Stimulated activated naive CD4-positive, alpha-beta T cell treated with Interleukin-2 at 50 U/mL for 16 hours (primary cell): ENCODE data around the gene ZP2.
"Not testable (repeated sequence)": the region's sequence is repeated elsewhere in the genome, so short reads cannot be mapped to it uniquely, and the experiment has no call there.

Source experiments
- DNase-seq: peaks from one replicate; lab custom pipeline; 2025; lab: John Stamatoyannopoulos, UW

The ZP2 gene

DNA sequence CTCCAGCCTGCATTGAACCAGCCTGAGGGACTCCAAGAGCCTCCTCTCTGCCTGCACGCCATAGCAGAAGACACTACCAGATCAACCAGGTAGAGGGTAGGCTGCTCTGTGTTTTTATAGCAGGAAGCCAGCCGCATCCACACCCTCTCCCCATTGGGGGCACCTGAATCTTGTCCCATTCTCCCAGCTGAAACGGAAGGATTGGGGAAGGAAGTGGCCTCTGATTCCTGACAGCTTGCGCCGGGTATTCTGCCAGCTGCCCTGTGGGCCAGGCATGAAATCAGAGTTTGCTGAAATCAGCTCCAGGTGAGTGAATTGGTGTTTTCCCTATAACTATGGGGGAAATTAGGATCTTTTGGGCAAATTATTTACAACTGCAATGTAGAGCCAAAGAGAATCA, at the start of gene ZP2:
ZP2 (minus strand) TSS at position 89 of the 400 bp plus-strand sequence; CDS start at position 62, 27 bp downstream.
- DNase-seq, result no peak

DNA sequence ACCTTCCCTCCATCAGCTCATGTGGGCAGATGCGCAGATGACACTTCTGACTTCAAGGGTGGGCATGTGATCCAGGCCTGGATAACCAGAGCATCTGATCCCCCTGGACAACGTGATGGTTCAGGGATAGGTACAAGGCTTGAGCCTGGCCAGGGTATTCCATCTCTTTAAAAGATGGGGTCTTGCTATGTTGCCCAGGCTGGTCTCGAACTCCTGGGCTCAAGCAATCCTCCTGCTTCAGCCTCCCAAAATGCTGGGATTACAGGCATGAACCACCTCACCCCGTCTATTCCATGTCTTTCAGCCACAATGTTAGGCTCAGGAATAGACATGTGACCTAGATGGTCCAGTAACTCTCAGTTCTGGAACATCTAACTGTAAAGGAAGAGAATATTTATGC, 45.9 kb upstream of the ZP2 start:
- no peak for DNase-seq

DNA sequence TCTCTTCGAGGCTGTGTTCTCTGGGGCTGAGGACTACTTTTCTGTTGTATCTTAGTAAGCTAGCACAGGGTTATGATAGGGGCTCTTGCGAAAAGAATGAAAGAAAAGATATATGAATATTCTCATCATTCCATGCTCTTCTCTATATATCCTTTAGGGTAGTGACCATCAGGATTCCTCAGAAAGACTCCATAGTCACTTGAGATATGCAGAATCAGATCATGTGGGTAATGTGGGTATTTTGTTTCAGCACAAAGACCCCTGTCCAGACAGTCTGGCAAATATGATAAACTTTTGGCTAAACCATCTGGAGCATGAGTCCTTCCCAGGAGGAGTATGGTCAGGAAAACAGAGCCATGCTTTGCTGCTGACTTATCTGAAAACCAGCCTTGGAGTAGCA, 45.3 kb upstream of the ZP2 start:
- no peak for DNase-seq

DNA sequence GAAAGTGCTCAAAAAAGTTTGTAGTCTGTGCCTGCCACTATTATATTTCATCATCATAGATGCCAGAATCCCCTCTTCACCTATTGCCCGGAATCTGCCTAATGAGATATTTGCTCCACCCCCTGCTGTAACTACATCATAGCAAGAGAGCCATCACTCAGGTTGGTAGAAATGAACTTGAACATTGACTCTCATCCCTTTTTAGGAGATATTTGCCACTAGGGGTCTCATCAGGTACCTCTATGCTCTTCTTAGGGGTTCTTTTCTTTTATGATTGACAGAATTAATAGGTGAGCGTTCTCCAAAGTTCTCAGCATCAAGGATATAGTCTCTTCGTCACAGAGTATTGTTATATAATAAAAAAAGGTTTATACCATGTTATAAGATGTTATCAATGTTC, 42.1 kb upstream of the ZP2 start:
- no peak for DNase-seq

DNA sequence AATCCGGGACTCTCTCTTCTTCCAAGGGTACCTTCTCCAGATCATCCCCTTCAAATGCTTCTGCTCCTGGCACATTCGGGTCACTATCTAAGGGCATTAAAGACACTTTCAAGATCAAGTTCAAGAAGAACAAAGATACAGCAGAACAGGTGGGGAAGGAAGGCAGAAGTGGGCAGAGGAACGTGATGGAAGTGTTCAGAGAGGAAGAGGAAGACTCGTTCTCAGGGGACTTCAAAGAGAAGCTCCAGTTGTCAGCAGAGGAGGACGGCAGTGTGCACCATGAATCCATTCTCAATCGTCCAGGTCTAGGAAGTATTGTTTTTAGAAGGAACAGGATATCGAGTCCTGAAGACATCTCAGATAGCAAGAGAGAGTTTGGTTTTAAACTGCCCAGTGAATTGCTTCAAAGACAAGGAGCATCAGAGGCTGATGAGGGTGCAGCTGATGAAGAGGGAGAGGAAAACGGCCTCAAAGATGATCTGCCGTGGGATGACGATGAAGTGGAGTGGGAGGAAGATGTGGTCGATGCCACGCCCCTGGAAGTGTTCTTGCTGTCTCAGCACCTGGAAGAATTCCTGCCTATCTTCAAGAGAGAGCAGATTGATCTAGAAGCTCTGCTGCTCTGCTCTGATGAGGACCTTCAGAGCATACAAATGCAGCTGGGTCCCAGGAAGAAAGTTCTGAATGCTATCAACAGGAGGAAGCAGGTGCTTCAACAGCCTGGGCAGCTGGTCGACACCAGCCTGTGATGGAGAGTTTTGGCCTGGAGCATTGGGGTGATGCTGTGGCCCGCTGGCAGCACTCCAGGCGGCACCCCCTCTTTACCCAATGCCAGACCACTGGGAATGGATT, 38.9 kb upstream of the ZP2 start:
- no peak for DNase-seq

DNA sequence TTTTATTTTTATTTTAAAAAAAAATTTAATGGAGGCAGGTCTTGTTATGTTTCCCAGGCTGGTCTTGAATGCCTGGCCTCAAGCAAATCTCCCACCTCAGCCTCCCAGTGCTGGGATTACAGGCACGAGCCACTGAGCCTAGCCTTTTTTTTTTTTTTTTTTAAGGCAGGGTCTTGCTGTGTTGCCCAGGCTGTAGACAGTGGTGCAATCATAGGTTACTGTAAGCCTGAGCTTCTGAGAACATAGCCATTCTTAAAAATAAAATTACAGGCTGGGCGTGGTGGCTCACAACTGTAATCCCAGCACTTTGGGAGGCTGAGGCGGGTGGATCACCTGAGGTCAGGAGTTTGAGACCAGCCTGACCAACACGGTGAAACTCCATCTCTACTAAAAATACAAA, 36.8 kb upstream of the ZP2 start:
- not testable (repeated sequence) for DNase-seq

DNA sequence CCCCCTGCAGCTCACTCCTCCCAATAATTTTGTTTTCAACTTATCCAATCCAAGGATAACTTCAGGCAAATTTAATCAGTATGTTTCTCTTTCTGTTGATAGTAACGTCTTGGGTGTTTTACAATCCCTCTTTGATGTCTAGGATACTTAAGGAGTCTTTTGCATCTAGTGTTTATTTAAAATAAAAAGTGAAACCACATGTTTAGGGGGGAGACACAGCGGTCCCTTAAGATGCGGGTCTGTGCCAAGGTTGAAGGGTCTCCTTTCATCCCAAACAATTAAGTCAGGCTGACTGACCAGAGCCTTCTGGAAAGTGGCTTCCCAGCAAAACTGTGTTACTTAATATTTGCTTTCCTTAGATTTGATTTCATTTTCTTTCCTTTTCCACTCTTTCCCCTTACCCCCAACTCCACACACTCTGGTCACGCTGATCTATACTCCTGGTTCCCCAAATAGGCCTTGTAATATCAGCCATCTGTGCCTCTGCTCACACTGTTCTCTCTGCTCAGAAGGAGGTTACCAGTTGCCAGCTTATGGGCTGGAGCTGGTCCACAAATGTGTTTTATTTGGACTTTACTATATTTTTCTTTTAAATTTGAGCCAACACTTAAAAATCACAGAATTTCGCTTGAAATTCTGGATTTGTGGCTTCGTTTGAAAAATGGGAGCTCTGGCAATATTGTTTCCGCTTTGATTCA, 33.3 kb upstream of the ZP2 start:
- no peak for DNase-seq

DNA sequence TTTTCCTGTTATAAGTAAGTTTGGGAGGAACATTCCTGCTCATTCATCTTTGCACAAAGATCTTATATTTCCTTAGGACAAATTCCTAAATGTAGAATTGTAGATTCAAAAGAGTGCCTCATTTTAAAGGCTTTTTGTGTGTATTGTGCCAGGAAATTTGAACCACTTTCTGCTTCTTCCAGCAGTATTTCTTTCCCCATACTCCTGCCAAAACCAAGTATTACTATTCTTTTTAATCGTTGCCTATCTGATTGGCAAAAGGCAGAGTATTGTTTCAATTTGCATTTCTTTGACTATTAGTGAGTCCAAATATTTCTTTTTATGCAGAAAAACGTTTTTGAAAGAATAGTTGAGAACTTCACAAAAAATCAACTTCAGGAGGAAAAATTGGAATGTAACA, 31.4 kb upstream of the ZP2 start:
- no peak for DNase-seq

DNA sequence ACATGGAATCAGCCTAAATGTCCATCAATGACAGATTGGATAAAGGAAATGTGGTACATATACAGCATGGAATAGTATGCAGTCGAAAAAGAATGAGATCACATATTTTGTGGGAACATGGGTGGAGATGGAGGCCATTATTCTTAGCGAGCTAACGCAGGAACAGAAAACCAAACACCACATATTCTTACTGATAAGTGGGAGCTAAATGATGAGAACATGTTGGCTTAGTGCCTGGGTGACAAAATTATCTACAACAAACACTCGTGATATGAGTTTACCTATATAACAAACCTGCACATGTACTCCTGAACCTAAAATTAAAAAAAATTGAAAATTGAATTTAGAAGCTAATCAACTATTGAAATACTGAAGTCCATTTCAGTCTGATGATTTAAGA, 28.3 kb upstream of the ZP2 start:
- no peak for DNase-seq

DNA sequence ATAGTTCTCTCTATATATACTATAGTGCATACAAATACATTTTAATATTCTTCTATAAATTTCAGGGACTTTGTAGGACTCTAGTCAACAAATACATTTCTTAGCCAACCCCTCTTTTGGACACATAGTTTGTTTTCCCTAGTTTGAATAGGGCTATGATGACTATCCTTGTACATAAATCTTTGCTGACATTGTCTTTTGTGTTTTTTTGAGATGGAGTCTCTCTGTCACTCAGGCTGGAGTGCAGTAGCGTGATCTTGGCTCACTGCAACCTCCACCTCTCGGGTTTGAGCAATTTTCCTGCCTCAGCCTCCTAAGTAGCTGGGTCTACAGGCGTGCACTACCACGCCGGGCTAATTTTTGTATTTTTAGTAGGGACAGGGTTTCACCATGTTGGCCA, 25.5 kb upstream of the ZP2 start:
- DNase-seq, result no peak

DNA sequence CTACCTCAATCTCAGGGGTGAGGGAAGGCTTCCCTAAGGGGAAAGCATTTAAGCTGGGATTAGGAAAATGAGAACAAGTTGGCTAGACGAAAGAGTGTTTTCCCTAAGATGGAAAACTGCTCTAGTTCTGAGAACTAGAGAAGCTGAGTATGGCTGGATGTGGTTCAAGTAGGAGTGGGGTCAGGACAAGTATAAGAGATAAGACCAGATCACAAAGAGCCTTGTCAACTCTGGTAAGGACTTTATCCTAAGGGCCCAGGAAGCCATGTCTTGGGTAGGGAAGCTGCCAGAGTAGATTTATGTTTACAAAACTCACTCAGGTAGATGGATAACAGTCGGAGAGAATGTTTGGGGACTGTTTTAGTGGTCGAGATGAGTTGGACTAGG, 23.8 kb upstream of the ZP2 start:
- no peak for DNase-seq

DNA sequence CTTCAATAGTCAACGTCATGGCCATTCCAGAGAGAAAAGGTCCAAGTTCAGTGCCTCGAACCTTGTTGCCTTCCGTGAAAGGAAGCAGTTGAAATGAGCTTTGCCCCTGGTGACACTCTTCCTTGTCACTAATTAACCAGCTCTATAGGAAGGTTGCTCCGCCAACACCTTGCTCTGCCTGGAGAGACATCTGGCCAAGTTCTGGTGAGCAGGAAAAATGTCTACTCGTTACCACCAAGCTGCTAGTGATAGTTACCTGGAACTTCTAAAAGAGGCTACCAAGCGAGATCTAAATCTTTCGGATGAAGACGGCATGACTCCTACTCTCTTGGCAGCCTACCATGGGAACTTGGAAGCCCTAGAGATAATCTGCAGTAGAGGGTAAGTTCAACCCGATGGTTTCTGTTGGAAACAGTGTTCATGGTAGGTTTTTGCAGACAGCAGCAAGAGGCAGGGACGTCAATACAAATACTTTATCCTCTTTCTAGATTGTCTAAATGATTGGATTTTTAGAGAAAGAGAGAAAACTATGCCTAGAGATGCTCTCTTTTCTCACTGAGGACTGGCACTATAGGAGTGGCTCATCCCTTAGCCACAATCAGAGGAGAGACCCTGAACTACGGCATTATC, 22.3 kb upstream of the ZP2 start, which contains the start of gene ANKS4B:
ANKS4B (plus strand) TSS at position 179 of the 630 bp plus-strand sequence; CDS start at position 218, 39 bp downstream.
- no peak for DNase-seq

DNA sequence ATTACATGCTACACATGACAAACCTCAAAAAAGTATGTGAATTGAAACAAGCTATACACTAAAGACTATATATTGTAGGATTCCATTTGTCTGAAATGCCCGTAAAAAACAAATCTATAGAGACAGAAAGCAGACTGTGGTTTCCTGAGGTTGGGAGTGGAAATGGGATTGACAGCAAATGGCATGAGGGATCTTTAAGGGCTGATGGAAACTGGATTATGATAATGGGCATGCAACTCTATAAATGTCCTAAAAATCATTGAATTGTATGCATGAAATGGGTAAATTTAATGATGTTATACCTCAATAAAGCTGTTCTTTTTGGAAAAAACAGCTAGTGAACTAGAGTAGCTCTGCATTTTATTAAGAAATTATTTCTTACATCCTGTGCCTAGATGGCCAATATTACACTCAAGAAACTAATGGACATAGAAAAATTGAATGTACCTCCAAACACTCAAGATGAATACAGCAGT, 21.7 kb upstream of the ZP2 start:
- no peak for DNase-seq

DNA sequence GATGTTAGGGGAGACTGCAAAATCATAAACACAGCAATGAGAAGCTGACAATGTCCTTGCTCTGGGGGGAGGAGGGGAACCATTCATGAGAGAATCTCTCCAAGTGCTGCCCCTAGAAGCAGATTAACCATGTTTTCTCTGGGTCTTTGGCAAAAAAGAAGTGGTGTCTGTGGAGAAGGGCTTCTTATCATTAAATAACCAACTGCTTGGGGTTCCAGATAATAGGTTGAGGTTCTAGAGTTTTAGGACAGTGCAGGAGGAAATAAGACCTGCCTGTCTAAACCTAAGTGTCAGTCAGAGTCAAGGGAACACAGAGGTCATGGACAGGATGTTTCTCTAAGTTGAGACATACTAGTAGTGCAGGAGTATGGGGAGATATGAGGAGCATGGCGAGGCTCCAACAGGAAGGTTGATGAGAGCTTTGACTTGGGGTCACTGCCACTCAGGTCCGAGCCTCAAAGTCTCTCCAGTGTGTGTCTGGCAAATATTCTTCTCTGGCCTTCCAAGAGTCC, 17.0 kb upstream of the ZP2 start:
- no peak for DNase-seq

DNA sequence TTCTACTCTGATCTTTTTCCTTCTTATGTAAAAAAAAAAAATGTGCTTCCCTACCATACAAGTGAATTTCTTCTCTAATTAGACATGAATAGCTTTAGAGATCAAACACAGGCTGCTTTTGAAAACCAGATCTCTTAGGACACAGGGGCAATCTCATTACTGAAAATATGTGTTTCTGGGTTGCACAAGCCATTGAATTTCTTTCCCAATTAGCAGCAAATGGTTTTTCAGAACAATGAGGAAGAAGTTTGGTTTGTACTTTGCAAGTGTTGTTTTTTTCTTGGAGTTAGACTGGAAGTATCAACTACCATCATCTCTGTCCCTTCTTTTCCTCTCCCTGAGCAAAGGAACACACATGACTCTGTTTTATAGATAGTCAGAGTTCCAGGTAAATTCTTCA, 16.5 kb upstream of the ZP2 start:
- DNase-seq, result no peak

DNA sequence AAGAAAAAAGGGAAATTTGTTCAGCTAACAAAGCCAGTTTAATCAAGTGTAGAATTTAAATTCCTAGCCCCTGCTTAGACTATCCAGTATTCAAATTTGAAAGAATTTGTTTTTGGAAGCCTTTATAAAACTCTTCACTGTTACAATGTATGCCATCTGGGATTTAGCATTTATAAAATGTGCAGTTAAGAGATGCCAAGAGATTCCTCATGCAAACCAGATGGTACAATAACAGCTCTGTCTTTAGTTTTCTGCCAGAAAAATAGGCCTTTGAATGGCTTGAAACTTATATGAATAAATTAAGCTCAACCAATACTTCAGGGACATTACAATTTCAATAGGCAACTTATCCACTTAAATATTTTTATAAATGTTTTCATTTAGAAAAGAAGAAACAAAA, 15.4 kb upstream of the ZP2 start:
- DNase-seq, result no peak

DNA sequence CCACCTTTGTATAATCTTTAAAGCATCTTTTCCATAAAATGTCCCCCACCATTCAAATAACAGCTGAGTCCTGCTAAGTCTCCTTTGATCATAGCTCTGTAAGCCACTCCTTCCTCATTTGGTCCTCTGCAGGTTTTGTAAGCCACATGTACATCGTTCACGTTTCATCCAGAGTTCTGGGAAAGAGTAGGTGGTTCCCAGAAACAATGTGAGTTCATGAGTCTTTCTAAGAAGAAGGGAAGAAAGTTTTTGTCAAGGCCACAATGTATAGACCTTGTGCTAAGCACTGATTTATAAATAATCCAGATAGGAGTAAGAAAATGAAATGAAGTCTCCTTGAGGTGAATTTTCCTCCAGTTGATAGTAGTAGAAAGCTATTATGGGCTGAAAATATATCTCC, 13.4 kb upstream of the ZP2 start:
- no peak for DNase-seq

DNA sequence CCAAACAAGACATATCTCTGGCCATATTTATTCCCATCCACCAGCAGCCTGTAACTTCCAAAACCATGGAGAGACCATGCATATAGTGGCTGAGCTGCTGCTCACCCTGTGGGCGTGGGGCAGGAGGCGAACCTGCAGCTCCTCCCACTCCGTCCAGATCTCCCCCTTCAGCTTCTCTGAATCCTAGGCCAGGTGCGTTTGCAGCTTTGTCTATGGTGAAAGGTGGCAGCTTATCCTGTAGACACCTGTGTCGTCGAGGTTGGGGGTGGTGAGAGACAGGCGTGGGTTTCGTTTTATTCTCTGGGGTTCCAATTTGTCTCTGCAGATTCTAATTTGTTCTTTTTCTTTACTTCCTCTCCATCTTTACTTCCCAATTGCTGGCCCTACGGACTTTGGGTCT, 12.4 kb upstream of the ZP2 start:
- no peak for DNase-seq

DNA sequence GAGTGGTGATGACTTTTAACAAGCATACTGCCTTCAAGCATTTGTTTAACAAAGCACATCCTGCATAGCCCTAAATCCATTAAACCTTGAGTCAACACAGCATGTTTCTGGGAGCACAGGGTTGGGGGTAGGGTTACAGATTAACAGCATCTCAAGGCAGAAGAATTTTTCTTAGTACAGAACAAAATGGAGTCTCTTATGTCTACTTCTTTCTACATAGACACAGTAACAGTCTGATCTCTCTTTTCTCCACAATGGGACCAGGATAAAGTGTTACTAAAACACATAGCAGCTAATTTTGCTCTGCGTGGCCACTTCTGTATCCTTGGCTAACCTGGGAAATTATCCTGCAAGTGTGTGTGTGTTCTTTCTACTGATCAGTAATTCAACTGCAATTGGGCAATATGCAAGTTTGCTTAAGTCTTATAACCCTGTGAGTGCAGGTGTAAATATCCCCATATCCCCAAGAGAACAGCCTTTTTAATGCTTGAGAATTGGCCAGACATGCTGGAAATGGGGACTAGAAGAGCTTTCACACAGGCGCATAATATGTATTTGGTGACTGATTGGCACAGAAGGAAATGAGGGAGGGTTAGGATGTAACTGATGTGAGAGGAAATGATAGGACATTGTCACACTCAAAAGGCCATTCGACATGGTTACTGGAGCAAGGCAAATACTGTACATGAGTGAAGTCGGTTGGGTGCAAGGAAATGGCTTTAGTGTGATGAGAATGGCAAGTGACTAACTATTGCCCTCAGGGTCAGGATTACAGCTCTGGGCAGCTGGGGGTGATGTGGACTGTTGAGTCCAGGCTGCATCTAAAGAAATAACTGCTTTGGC, 11.3 kb upstream of the ZP2 start:
- DNase-seq, result no peak

DNA sequence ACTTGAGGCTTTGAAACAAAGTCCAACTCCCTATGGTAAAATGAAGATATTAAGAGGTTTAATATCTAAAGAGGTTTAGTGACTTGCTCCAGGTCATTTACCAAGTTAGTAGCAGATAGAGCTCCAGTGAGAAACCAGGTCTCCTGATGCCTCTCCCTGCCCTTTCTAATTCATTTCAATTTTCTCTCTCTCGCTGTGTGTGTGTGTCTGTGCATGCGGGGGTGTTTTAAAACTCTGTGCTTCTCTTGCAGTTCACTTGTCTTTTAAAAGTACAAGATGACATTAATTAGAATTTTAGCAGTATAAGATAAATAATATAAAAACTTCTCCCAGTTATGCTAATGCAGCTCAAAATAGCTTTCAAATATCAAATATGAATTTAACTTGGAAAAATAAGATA, 8.2 kb upstream of the ZP2 start:
- DNase-seq, result no peak

DNA sequence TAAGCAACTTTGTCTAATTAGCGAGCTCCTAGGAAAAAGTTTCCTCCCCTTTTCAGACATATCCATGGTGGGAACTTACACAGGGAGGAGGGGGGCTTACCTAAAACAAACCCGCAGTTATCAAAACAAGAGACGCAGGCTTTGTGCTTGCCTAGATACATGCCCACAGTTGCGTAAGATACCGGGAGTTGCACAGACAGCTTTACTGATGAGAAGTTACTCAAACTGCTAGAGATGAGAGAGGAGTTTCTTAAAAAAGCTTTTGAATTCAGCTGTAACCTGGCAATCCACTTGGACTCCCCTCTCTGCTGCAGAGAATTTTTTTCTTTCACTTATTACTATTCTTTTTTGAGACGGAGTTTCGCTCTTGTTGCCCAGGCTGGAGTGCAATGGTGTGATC, 6.8 kb upstream of the ZP2 start:
- DNase-seq, result no peak

DNA sequence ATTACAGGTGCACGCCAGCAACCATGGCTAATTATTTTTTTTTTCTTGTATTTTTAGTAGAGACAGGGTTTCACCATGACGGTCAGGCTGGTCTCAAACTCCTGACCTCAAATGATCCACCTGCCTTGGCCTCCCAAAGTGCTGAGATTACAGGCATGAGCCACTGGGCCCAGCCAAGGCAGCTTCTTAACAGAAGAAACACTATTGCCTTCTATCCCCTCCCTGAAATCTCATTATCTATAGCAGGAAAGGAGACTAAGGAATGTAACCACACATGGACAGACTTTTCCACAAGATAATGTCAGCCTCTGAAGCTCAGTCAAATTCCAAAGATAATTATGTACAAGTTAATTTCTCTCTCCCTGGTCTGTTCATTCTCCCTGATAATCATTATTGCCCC, 5.7 kb upstream of the ZP2 start:
- no peak for DNase-seq
